Common myeloid progenitor, CD34-positive (primary cell): ENCODE data around the gene CD1D.

ENCODE experiments used
- CTCF ChIA-PET: fragments of 350-600 bp; sonication (Branson Sonifier 250); formaldehyde crosslinking; loops from one replicate; lab custom pipeline; 2021; ENCODE audit warnings: antibody characterized with exemption; lab: Charles Lee
- POLR2A ChIA-PET: fragments of 350-600 bp; sonication (Branson Sonifier 250); formaldehyde crosslinking; loops from one replicate; lab custom pipeline; 2021; ENCODE audit warnings: antibody characterized with exemption; lab: Charles Lee
- DNase-seq, 3 donors: peaks; one replicate each; pipeline versions ENCODE4 v3.0.0 to v3.0.0-alpha.2; 2013
- H3K27ac ChIP-seq, 2 experiments: 1 replicate in 1 of 2; 2 replicates in 1 of 2; pipeline ENCODE4 v1.7.0; 2013; ENCODE audit warnings: inconsistent platforms in 2 of 2, low read length in 2 of 2, mild to moderate bottlenecking in 2 of 2, low read depth in 1 of 2, moderate library complexity in 1 of 2; ENCODE audit not compliant: severe bottlenecking in 2 of 2, insufficient read depth in 1 of 2, poor library complexity in 1 of 2
- H3K27me3 ChIP-seq, 5 experiments: replicated peaks in 2 of 5; 1 replicate in 3 of 5; 2 replicates in 2 of 5; pipeline versions ENCODE4 v1.6.1 to v1.7.0; 2013; ENCODE audit warnings: low read length in 4 of 5, mild to moderate bottlenecking in 2 of 5, moderate library complexity in 2 of 5, inconsistent platforms in 1 of 5; ENCODE audit not compliant: insufficient read depth in 5 of 5, control insufficient read depth in 4 of 5
- H3K36me3 ChIP-seq, 4 experiments: 1 replicate in 2 of 4; 2 replicates in 2 of 4; pipeline versions ENCODE4 v1.6.1 to v1.7.0; 2013; ENCODE audit warnings: low read length in 3 of 4, control low read depth in 1 of 4, mild to moderate bottlenecking in 1 of 4; ENCODE audit not compliant: control insufficient read depth in 4 of 4, insufficient read depth in 4 of 4
- H3K4me1 ChIP-seq, 4 experiments: 1 replicate in 3 of 4; 2 replicates in 1 of 4; pipeline versions ENCODE4 v1.6.1 to v1.7.1; 2013; ENCODE audit warnings: low read length in 3 of 4, mild to moderate bottlenecking in 3 of 4, control low read depth in 1 of 4, inconsistent platforms in 1 of 4, moderate library complexity in 1 of 4; ENCODE audit not compliant: control insufficient read depth in 4 of 4, insufficient read depth in 4 of 4; ENCODE audit errors: control extremely low read depth in 1 of 4
- H3K4me3 ChIP-seq, 7 experiments: 1 replicate in 4 of 7; 2 replicates in 3 of 7; pipeline versions ENCODE4 v1.5.1 to v1.7.0; 2013; ENCODE audit warnings: mild to moderate bottlenecking in 7 of 7, low read length in 6 of 7, moderate library complexity in 6 of 7, inconsistent platforms in 2 of 7, low read depth in 2 of 7, control low read depth in 1 of 7; ENCODE audit not compliant: insufficient read depth in 4 of 7, control insufficient read depth in 1 of 7; ENCODE audit errors: extremely low read depth in 1 of 7
- H3K9me3 ChIP-seq, 5 experiments: 1 replicate in 4 of 5; 2 replicates in 1 of 5; pipeline versions ENCODE4 v1.6.1 to v1.7.1; 2013; ENCODE audit warnings: low read length in 4 of 5, mild to moderate bottlenecking in 2 of 5, inconsistent platforms in 1 of 5, low read depth in 1 of 5, moderate library complexity in 1 of 5; ENCODE audit not compliant: control insufficient read depth in 4 of 5, insufficient read depth in 2 of 5; ENCODE audit errors: control extremely low read depth in 1 of 5
- WGBS: methylation state at CpG from one replicate; pipeline ENCODE4 v1.1.5; 2013; ENCODE audit not compliant: insufficient coverage; 5-methylcytosine and 5-hydroxymethylcytosine counted together

CD1D gene

GRCh38 chr1:158227904-158228623, 47.4 kb downstream of the CD1D start:
- no peaks in the 10 kb centered on the region for H3K4me1 ChIP-seq
- no peak overlapping the region for H3K4me3 ChIP-seq
- H3K27ac ChIP-seq, result no peak overlapping the region
- no peaks in the 10 kb centered on the region for H3K36me3 ChIP-seq
- no peak for DNase-seq
- peaks cover 0 to 16% (median 7%) of the 10 kb centered on the region in 5 experiments for H3K9me3 ChIP-seq
- WGBS, result 100% methylated on average over 2 of the region's 2 CpGs
- CTCF ChIA-PET, result no interaction called here
- H3K27me3 ChIP-seq, result peaks cover 0 to 20% (median 0%) of the 10 kb centered on the region in 5 experiments
- POLR2A ChIA-PET, result no interaction called here
